HUES64 (cell line): ENCODE data around the gene MICB.

Source experiments
- H3K27ac ChIP-seq: 2 replicates; pipeline ENCODE4 v1.7.0; 2013; ENCODE audit warnings: low read depth, low read length, inconsistent platforms
- H3K27me3 ChIP-seq: 2 replicates; pipeline ENCODE4 v1.6.1; 2013; ENCODE audit warnings: mild to moderate bottlenecking, low read length; ENCODE audit not compliant: insufficient read depth
- H3K36me3 ChIP-seq: 2 replicates; pipeline ENCODE4 v1.6.1; 2013; ENCODE audit warnings: mild to moderate bottlenecking, low read length; ENCODE audit not compliant: insufficient read depth
- H3K4me1 ChIP-seq: 2 replicates; pipeline ENCODE4 v1.6.1; 2013; ENCODE audit warnings: mild to moderate bottlenecking, low read length, moderate library complexity; ENCODE audit not compliant: insufficient read depth
- H3K4me3 ChIP-seq: 2 replicates; pipeline ENCODE4 v1.5.1; 2013; ENCODE audit warnings: mild to moderate bottlenecking, low read length, moderate library complexity
- H3K9ac ChIP-seq: 2 replicates; pipeline ENCODE4 v1.6.1; 2013; ENCODE audit warnings: mild to moderate bottlenecking, low read depth, low read length
- H3K9me3 ChIP-seq: 2 replicates; pipeline ENCODE4 v1.6.1; 2013; ENCODE audit warnings: low read depth, low read length; ENCODE audit not compliant: insufficient read depth
- WGBS: fragments of 150-250, 120-280 bp; methylation state at CpG from one replicate; pipeline ENCODE4 v1.1.7; 2013; ENCODE audit warnings: missing lambda C conversion rate; 5-methylcytosine and 5-hydroxymethylcytosine counted together

The MICB gene

GRCh38 chr6:31513456-31514165 lies 15.7 kb downstream of the MICB start:
- Histone ChIP-seq H3K9ac (no peak overlapping the region), H3K36me3 (peaks cover 11% of the 10 kb centered on the region), H3K4me3 (no peak overlapping the region), H3K4me1 (no peaks in the 10 kb centered on the region), H3K27me3 (no peaks in the 10 kb centered on the region), H3K9me3 (no peaks in the 10 kb centered on the region), H3K27ac (no peak overlapping the region)
- WGBS, result 91% methylated on average over 5 of the region's 5 CpGs

DNA sequence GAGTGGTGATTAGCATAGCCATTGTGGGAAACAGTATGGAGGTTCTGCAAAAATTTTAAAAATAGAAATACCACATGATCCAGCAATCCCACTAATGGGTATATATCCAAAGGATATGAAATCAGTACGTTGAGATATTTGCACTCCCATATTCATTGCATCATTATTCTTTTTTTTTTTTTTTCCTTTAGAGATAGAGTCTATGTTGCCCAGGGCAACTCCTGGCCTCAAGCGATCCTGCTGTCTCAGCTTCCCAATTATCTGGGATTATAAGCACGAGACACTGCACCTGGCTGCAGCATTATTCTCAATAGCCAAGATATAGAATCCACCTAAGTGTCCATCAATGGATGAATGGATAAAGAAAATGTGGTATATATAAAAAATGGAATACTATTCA lies 23.9 kb downstream of the MICB start:
- Histone ChIP-seq H3K4me3 (no peak overlapping the region), H3K9ac (no peak overlapping the region), H3K9me3 (no peaks in the 10 kb centered on the region), H3K4me1 (no peaks in the 10 kb centered on the region), H3K36me3 (no peaks in the 10 kb centered on the region), H3K27me3 (no peaks in the 10 kb centered on the region), H3K27ac (no peak overlapping the region)
- WGBS, result 85% methylated on average over 3 of the region's 3 CpGs

DNA sequence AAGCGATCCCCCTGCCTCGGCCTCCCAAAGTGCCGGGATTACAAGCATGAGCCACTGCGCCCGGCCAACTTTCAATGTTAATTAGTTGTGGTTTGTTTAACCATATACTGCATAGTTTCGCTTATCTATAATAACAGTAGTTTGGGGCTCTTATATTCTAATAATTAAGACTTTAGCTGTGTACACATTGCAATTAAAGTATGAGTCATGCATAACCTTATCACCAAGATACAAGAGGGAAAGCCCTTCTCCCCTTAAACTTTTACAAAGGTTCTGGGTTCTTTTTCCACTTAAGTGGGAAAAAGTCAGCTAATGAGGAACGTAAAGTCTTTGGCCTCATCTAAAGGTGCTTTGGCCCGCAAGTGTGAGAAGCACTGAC lies 27.6 kb downstream of the MICB start:
- no peak overlapping the region for H3K9ac ChIP-seq
- no peaks in the 10 kb centered on the region for H3K27me3 ChIP-seq
- peaks cover 12% of the 10 kb centered on the region for H3K36me3 ChIP-seq
- no peaks in the 10 kb centered on the region for H3K4me1 ChIP-seq
- H3K4me3 ChIP-seq, result no peak overlapping the region
- WGBS, result 83% methylated on average over 7 of the region's 8 CpGs
- no peaks in the 10 kb centered on the region for H3K9me3 ChIP-seq
- H3K27ac ChIP-seq, result no peak overlapping the region

DNA sequence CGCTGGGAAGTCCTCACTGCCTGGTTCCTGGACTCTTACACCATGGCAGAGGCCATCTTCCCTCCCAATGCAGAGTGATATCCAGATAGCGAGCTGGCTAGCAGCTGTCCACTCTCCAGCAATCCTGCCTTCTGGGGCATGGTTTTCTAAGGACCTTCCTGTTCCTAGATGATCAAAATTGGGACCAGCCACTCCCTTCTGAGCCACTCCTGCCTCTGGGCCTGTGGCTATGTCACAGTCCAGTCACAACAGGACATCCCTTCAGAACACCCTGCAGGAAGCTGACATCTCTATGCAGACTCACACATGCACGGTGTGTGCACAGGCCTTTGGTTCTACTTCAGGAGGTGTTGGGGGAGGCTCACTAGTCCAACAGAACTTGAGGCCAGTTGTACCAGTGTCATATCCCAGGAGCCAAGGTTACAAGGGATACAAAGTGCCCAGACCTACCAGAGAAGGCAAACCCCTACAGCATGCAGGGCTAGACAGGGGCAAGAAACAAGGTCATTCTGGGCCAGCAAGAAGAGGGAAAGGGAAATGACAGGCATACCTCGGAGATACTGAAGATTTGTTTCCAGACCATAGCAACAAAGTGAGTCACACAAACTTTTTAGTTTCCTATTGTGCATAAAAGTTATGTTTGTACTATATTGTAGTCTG lies 28.1 kb downstream of the MICB start:
- H3K27me3 ChIP-seq, result no peaks in the 10 kb centered on the region
- no peak overlapping the region for H3K4me3 ChIP-seq
- no peak overlapping the region for H3K27ac ChIP-seq
- H3K4me1 ChIP-seq, result no peaks in the 10 kb centered on the region
- 90% methylated on average over 4 of the region's 4 CpGs for WGBS
- peaks cover 17% of the 10 kb centered on the region for H3K36me3 ChIP-seq
- H3K9ac ChIP-seq, result no peak overlapping the region
- H3K9me3 ChIP-seq, result no peaks in the 10 kb centered on the region

DNA sequence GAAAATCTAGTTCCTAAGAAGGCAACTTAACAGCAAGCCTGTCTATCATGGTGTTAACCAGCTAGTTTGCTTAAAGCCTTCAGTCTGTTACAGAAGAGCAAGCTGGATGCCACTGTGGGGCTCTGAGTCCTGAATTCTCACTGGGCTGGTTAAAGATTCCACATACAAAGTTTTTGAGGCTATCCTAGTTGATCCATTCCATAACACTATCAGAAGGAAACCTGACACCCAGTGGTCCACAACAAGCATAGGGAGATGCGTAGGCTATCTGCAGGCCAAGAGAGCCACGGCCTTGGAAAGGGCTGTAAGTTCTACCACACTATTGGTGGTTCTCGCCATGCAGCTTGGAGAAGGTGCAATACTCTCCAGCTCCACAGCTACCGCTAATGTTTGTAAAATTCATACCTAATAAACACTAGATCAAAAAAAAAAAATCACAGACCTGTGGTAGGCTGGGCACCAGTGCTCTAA lies 30.4 kb downstream of the MICB start:
- H3K27ac ChIP-seq, result no peak overlapping the region; the same call in 1 of the 2 replicates
- H3K36me3 ChIP-seq, result peaks cover 39% of the 10 kb centered on the region
- 89% methylated on average over 4 of the region's 4 CpGs for WGBS
- H3K4me3 ChIP-seq, result no peak overlapping the region
- no peaks in the 10 kb centered on the region for H3K9me3 ChIP-seq
- H3K4me1 ChIP-seq, result no peaks in the 10 kb centered on the region
- no peaks in the 10 kb centered on the region for H3K27me3 ChIP-seq
- H3K9ac ChIP-seq, result no peak overlapping the region

DNA sequence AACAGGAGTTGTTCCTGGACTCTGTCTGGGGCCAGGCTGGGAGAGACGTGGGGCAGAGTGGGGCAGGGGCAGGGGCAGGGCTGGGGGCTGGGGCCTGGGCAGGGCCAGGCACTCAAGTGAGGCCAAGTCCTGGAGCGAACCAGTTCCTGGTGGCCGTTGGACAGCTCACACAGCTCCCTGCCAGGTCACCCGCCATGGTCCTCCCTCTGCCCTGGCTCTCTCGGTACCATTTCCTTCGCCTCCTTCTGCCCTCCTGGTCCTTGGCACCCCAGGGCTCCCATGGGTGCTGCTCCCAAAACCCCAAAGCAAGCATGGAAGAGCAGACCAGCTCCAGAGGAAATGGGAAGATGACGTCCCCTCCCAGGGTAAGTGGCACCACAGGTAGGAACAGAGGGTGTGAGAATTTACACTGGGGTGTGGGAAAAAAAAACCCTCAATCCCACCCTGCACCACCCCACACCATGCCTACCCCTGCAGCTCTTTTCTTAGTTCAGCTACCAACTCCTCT lies 30.9 kb downstream of the MICB start, which contains the start of gene MCCD1:
MCCD1 (plus strand) TSS at position 142 of the 508 bp plus-strand sequence; CDS start at position 195, 53 bp downstream.
- peaks cover 44% of the 10 kb centered on the region for H3K36me3 ChIP-seq
- no peaks in the 10 kb centered on the region for H3K4me1 ChIP-seq
- no peak within 1 kb of the TSS for H3K4me3 ChIP-seq
- WGBS, result 83% methylated on average over 6 of the region's 7 CpGs
- H3K27me3 ChIP-seq, result no peaks in the 10 kb centered on the region
- peak within 1 kb of the TSS; percentile 52; the same call in 1 of the 2 replicates for H3K27ac ChIP-seq
- no peaks in the 10 kb centered on the region for H3K9me3 ChIP-seq
- H3K9ac ChIP-seq, result no peak within 1 kb of the TSS

DNA sequence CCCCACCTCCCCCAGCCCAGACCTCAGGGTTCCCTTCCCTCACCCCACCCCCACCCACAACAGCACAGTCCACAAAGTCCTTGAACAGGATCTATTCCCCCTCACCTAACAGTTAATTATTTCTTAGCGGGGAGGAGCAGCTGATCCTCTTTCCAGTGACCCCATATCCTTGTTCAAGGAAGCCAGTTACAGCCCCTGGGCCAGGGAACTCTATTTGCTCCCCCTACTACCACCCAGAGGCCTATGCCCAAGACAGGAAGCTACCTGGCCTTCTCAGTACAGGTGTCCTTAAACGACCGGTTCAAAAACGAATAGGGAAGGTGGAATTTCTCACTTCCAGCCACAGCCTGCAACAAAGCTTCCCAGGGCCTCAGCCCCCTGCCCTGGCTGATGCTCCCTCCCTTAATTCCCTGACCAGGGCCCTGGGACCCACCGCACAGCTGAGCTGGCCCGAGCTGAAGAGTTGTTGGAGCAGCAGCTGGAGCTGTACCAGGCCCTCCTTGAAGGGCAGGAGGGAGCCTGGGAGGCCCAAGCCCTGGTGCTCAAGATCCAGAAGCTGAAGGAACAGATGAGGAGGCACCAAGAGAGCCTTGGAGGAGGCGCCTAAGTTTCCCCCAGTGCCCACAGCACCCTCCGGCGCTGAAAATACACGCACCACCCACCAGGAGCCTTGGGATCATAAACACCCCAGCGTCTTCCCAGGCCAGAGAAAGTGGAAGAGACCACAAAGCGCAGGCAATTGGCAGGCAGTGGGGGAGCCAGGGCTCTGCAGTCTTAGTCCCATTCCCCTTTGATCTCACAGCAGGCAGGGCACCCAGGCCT lies 31.6 kb downstream of the MICB start:
- no peaks in the 10 kb centered on the region for H3K27me3 ChIP-seq
- no peak overlapping the region for H3K4me3 ChIP-seq
- no peak overlapping the region for H3K9ac ChIP-seq
- WGBS, result 79% methylated on average over 12 of the region's 12 CpGs
- peaks cover 51% of the 10 kb centered on the region for H3K36me3 ChIP-seq
- no peaks in the 10 kb centered on the region for H3K4me1 ChIP-seq
- H3K27ac ChIP-seq, result peak overlapping the region; percentile 52; the same call in 1 of the 2 replicates
- H3K9me3 ChIP-seq, result no peaks in the 10 kb centered on the region

- Histone ChIP-seq H3K9ac (no peak overlapping the region), H3K27me3 (no peaks in the 10 kb centered on the region), H3K9me3 (no peaks in the 10 kb centered on the region), H3K27ac (no peak overlapping the region), H3K4me1 (no peaks in the 10 kb centered on the region), H3K36me3 (peaks cover 62% of the 10 kb centered on the region), H3K4me3 (no peak overlapping the region)
- 92% methylated on average over 6 of the region's 6 CpGs for WGBS
These were observed 32.7 kb downstream of the MICB start for GRCh38 chr6:31530659-31531058.

DNA sequence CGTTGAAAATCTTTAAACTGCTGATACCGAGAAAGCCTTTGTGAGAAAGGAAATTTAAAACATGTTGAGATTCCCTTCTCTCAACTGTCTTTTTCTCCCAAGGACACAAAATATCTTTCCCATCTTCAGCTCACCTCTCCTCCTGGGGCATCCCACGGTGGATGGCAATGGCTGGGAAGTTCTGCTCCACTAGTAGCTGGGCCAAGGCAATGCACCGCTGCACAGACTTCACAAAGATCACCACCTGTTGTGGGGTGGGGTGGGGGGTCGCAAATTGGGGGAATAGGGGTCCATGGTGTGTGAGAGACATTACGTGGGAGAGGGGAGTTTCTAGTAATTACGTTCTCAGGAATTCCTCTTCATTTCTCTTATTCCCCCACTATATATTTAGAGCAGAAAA lies 33.2 kb downstream of the MICB start:
- peaks cover 67% of the 10 kb centered on the region for H3K36me3 ChIP-seq
- 94% methylated on average over 4 of the region's 7 CpGs for WGBS
- H3K4me1 ChIP-seq, result no peaks in the 10 kb centered on the region

DNA sequence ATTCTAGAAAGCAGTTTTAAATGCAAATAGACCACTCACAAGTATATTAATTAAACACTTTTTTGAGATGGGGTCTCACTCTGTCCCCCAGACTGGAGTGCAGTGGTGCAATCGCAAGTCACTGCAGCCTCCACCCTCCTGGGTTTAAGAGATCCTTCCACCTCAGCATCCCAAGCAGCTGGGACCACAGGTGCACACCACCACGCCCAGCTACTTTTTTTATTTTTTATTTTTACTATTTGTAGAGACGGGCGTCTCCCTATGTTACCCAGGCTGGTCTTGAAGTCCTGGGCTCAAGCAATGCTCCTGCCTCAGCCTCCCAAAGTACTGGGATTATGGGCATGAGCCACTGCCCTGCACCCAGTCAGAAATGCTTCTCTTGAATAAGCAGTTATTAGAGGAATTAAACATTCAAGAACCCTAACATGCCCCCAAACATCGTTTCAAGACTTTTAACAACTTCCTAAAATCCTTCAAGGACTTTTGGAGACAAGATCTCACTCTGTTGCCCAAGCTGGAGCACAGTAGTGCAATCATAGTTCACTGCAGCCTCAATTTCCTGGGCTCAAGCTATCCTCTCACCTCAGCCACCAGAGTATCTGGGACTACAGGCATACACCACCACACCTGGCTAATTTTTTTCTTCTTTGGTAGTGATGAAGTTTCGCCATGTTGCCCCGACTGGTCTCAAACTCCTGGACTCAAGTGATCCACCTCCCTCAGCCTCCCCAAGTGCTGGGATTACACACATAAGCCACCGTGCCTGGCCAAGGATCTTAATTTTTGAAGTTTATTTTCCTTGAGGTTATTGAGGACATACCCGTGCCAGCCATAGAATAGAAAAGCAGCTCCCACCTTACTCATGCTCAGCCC lies 34.1 kb downstream of the MICB start:
- WGBS, result 89% methylated on average over 8 of the region's 9 CpGs
- Histone ChIP-seq H3K4me3 (no peak overlapping the region), H3K36me3 (peaks cover 76% of the 10 kb centered on the region), H3K27me3 (no peaks in the 10 kb centered on the region), H3K4me1 (no peaks in the 10 kb centered on the region), H3K9ac (no peak overlapping the region), H3K9me3 (no peaks in the 10 kb centered on the region), H3K27ac (no peak overlapping the region)

More for the DNA sequence above, 33.2 kb downstream of the MICB start:
- Histone ChIP-seq H3K4me3 (no peak overlapping the region), H3K27ac (no peak overlapping the region), H3K9me3 (no peaks in the 10 kb centered on the region), H3K9ac (no peak overlapping the region), H3K27me3 (no peaks in the 10 kb centered on the region)
